Endodermal cell (in vitro differentiated cells): ENCODE results near the gene TTC29. TPM values are rescaled to one million over a fixed set of nuclear protein-coding genes. Genes with fewer than 3 reads are reported as not detected.

ENCODE experiments used
- DNase-seq: peaks from one replicate; pipeline ENCODE4 v3.0.0-alpha.2; 2017
- H3K27ac ChIP-seq: 2 replicates; pipeline ENCODE4 v1.5.1; 2013; ENCODE audit warnings: mild to moderate bottlenecking, low read depth, low read length, moderate library complexity
- H3K27me3 ChIP-seq: 2 replicates; pipeline ENCODE4 v1.6.1; 2013; ENCODE audit warnings: mild to moderate bottlenecking, low read length, moderate library complexity; ENCODE audit not compliant: insufficient read depth, control insufficient read depth, poor library complexity, severe bottlenecking
- H3K36me3 ChIP-seq: 2 replicates; pipeline ENCODE4 v1.7.0; 2013; ENCODE audit warnings: mild to moderate bottlenecking, low read length, moderate library complexity; ENCODE audit not compliant: control insufficient read depth, insufficient read depth
- H3K4me1 ChIP-seq: one replicate; pipeline ENCODE4 v1.7.0; 2013; ENCODE audit warnings: low read length; ENCODE audit not compliant: control insufficient read depth, insufficient read depth
- H3K4me3 ChIP-seq: 2 replicates; pipeline ENCODE4 v1.5.1; 2013; ENCODE audit warnings: mild to moderate bottlenecking, low read length, moderate library complexity
- H3K9ac ChIP-seq: 2 replicates; pipeline ENCODE4 v1.6.1; 2013; ENCODE audit warnings: mild to moderate bottlenecking, low read length, moderate library complexity; ENCODE audit not compliant: poor library complexity, severe bottlenecking; ENCODE audit errors: extremely low read depth
- H3K9me3 ChIP-seq: 2 replicates; pipeline ENCODE4 v1.6.1; 2013; ENCODE audit warnings: mild to moderate bottlenecking, low read length, moderate library complexity; ENCODE audit not compliant: control insufficient read depth
- H3K27ac Mint-ChIP-seq: 2 replicates; pipeline ENCODE4 v1.8.0; 2020; ENCODE audit warnings: mixed read lengths
- H3K27me3 Mint-ChIP-seq: 2 replicates; pipeline ENCODE4 v1.8.0; 2021; ENCODE audit warnings: mild to moderate bottlenecking, mixed read lengths; ENCODE audit not compliant: insufficient read depth
- H3K36me3 Mint-ChIP-seq: 2 replicates; pipeline ENCODE4 v1.8.0; 2020; ENCODE audit warnings: low read depth, mixed read lengths
- H3K4me1 Mint-ChIP-seq: 2 replicates; pipeline ENCODE4 v1.8.0; 2020; ENCODE audit warnings: mixed read lengths
- H3K4me3 Mint-ChIP-seq: 2 replicates; pipeline ENCODE4 v1.8.0; 2020; ENCODE audit warnings: mild to moderate bottlenecking, moderate library complexity, mixed read lengths
- H3K9me3 Mint-ChIP-seq: 2 replicates; pipeline ENCODE4 v1.8.0; 2020; ENCODE audit warnings: mild to moderate bottlenecking, mixed read lengths
- WGBS, 2 experiments: methylation state at CpG; one replicate each; pipeline versions ENCODE4 v1.1.5 to v1.1.7; 2013; ENCODE audit warnings: missing lambda C conversion rate in 2 of 2, mixed read lengths in 1 of 2; ENCODE audit not compliant: insufficient coverage in 1 of 2, insufficient read length in 1 of 2; 5-methylcytosine and 5-hydroxymethylcytosine counted together
- long read RNA-seq, 4 experiments: library from polyadenylated mRNA in 2 of 4; library from RNA in 1 of 4; library from capped mRNA in 1 of 4; stranded (forward) in 3 of 4; unstranded in 1 of 4; transcript quantifications; one replicate each; pipeline ENCODE4 v2.0.0, GENCODE V29; 2020 to 2021; ENCODE audit warnings: inconsistent platforms in 1 of 4
- polyA plus RNA-seq, 2 experiments: library from polyadenylated mRNA; stranded (reverse); fragments of 50-300 nt; gene quantifications; one replicate each; pipeline ENCODE4 v1.2.3, GENCODE V29; 2013
- total RNA-seq, 2 donors: library from RNA; stranded (reverse); fragmentation: NEBNext Ultra II Directional in 1 of 2; extraction: Animal tissue kit (Norgen Biotek cat#: 25700) in 1 of 2; gene quantifications; 2 replicates in 1 of 2; 3 replicates in 1 of 2; pipeline ENCODE4 v1.2.1, GENCODE V29; 2021
- TF ChIP-seq, protein P1 (sequence below): fragments of 200-600 bp; sonication (generic); conservative IDR thresholded peaks from 2 replicates; pipeline ENCODE4 v1.5.0; 2021; ENCODE audit warnings: antibody characterized with exemption, mild to moderate bottlenecking

The TTC29 gene, protein sequence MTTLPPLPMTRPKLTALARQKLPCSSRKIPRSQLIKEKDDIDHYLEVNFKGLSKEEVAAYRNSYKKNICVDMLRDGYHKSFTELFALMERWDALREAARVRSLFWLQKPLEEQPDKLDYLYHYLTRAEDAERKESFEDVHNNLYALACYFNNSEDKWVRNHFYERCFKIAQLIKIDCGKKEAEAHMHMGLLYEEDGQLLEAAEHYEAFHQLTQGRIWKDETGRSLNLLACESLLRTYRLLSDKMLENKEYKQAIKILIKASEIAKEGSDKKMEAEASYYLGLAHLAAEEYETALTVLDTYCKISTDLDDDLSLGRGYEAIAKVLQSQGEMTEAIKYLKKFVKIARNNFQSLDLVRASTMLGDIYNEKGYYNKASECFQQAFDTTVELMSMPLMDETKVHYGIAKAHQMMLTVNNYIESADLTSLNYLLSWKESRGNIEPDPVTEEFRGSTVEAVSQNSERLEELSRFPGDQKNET
- 1 to 10 TPM; 2.7 to 6.5 TPM for total RNA-seq
- polyA plus RNA-seq (2013, experiment 1 of 2) = 5.0 TPM
- polyA plus RNA-seq (2013, experiment 2 of 2) = 4.6 TPM
- long read RNA-seq, experiment 1 = 0 reads
- long read RNA-seq, experiment 2, transcript TTC29-201 (13 exons, 1,785 nt) = major isoform, 6 of 7 reads
- long read RNA-seq, experiment 2, partial matches to known transcripts = 0 of 7 reads
- long read RNA-seq, experiment 2, other reads (novel, unspliced or antisense) = 1 of 7 reads
- long read RNA-seq, experiment 3, transcript TTC29-201 (13 exons, 1,785 nt) = major isoform, 38 of 63 reads
- long read RNA-seq, experiment 3, partial matches to known transcripts = 5 of 63 reads
- long read RNA-seq, experiment 3, other reads (novel, unspliced or antisense) = 17 of 63 reads
- long read RNA-seq, experiment 4, partial matches to known transcripts = 0 of 5 reads
- long read RNA-seq, experiment 4, other reads (novel, unspliced or antisense) = 2 of 5 reads

DNA sequence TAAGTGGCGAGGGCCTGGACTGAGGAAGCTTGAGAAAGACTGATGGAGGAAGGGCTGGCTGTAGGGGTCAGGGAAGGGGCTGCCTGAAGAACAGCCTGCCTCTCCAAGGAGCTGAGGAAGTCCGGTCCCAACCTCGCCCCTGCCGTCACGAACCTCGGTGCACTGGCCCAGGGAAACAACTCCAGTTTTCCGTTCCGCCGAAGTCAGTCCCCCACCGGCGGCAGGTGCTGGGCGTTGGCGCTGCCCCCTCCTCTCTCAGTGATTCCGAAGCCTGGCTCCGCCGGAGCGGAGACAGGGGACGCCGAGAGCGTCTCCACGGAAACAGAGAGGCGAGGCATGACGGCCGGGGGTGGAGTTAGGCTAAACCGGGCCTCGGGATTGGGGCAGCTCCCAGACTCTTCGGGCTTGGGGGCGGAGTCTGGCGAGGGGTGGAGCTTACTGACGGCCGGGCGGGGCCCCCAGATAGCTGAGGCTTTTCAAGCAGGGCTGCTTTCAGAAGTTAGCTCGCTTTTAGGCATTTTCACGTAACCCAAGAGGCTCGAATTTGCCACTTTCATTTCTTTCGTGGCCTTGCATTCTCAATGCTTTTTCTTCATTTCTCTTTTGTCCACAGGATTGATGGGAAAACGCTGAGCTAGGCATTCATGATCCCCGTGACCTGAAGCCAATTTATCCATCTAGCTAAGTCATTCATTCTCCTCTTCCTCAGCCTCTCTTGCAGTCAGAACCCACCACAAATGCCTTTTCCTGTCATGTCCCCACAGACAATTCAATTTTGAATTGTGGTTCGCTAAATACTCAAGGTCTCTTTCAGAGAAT, at the start of gene TTC29:
Gene TTC29, minus strand, starts transcription at position 309 of the 819 bp plus-strand sequence. CDS start 5,969 bp downstream, outside the sequence.
- peak; percentile 98 for DNase-seq
- Histone ChIP-seq H3K27me3 (peaks cover 7% of the 10 kb centered on the region), H3K9me3 (no peaks in the 10 kb centered on the region), H3K9ac (no peak within 1 kb of the TSS), H3K4me3 (peak within 1 kb of the TSS; percentile 84), H3K36me3 (no peaks in the 10 kb centered on the region), H3K4me1 (no peaks in the 10 kb centered on the region), H3K27ac (no peak within 1 kb of the TSS)
- Mint-ChIP-seq H3K27ac (peak within 1 kb of the TSS; percentile 55), H3K36me3 (no peaks in the 10 kb centered on the region), H3K27me3 (peaks cover 17% of the 10 kb centered on the region), H3K4me3 (peak within 1 kb of the TSS; percentile 73), H3K4me1 (peaks cover 45% of the 10 kb centered on the region), H3K9me3 (no peaks in the 10 kb centered on the region)
- TF ChIP-seq, protein P1, sequence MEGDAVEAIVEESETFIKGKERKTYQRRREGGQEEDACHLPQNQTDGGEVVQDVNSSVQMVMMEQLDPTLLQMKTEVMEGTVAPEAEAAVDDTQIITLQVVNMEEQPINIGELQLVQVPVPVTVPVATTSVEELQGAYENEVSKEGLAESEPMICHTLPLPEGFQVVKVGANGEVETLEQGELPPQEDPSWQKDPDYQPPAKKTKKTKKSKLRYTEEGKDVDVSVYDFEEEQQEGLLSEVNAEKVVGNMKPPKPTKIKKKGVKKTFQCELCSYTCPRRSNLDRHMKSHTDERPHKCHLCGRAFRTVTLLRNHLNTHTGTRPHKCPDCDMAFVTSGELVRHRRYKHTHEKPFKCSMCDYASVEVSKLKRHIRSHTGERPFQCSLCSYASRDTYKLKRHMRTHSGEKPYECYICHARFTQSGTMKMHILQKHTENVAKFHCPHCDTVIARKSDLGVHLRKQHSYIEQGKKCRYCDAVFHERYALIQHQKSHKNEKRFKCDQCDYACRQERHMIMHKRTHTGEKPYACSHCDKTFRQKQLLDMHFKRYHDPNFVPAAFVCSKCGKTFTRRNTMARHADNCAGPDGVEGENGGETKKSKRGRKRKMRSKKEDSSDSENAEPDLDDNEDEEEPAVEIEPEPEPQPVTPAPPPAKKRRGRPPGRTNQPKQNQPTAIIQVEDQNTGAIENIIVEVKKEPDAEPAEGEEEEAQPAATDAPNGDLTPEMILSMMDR = no peak
- WGBS, 2 experiments = 5% methylated on average over 28 to 39 of the region's 39 CpGs

DNA sequence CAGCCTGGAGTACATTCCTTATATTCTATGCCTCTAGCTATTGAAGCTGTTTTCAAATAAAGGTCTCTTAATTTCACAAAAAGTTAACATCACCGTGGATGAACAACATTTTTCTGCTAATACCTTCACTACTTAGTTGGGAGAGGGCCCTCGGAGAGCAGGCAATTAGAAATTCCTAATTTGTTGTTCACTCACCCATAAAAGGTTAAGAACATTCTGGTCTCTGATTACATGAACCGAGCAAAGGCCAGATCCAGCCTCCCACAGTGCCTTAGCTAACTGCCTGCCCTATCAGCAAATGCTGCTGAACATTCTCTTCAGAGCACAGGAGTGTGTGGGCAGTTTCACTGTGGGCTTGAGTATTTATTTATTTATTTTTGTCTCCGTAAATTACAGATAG, 36.0 kb upstream of the TTC29 start:
- no peak overlapping the region for H3K4me3 Mint-ChIP-seq
- Histone ChIP-seq H3K9ac (no peak overlapping the region), H3K27ac (no peak overlapping the region), H3K27me3 (no peaks in the 10 kb centered on the region), H3K4me1 (peaks cover 3% of the 10 kb centered on the region), H3K9me3 (no peaks in the 10 kb centered on the region), H3K4me3 (peak overlapping the region; percentile 33), H3K36me3 (no peaks in the 10 kb centered on the region)
- TF ChIP-seq, protein P1 = no peak
- H3K4me1 Mint-ChIP-seq = peaks cover 10% of the 10 kb centered on the region
- H3K27me3 Mint-ChIP-seq = no peaks in the 10 kb centered on the region
- peaks cover 2% of the 10 kb centered on the region for H3K9me3 Mint-ChIP-seq
- 68 to 83% methylated on average over 4 of the region's 4 CpGs for WGBS, 2 experiments
- DNase-seq = no peak
- H3K27ac Mint-ChIP-seq = no peak overlapping the region
- H3K36me3 Mint-ChIP-seq = no peaks in the 10 kb centered on the region

DNA sequence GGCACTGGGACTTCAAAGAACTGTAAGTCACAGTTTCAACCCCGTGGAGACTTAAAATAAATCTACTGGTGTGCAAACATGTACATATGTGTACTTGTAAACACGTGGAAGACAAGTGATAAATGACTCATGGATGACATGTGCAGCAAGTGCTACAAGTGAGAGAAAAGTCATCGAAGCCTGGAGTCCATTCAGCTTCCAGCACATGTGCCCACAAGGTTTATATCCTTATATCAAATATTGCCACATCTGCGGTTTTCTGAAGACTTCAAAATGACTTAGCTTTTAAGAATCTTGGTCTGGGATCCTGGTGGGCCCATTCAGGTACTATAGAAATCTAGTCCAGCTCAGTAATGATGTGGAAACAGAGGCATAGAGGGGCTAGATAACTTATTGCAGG, 33.0 kb upstream of the TTC29 start:
- Histone ChIP-seq H3K27me3 (no peaks in the 10 kb centered on the region), H3K27ac (no peak overlapping the region), H3K4me1 (peaks cover 3% of the 10 kb centered on the region), H3K9ac (no peak overlapping the region), H3K36me3 (no peaks in the 10 kb centered on the region), H3K9me3 (no peaks in the 10 kb centered on the region), H3K4me3 (no peak overlapping the region)
- no peak for DNase-seq
- TF ChIP-seq, protein P1 = no peak
- no peak overlapping the region for H3K27ac Mint-ChIP-seq
- no peaks in the 10 kb centered on the region for H3K9me3 Mint-ChIP-seq
- 84 to 91% methylated on average over 4 of the region's 4 CpGs for WGBS, 2 experiments
- H3K27me3 Mint-ChIP-seq = no peaks in the 10 kb centered on the region
- H3K4me1 Mint-ChIP-seq = peaks cover 22% of the 10 kb centered on the region
- no peaks in the 10 kb centered on the region for H3K36me3 Mint-ChIP-seq
- H3K4me3 Mint-ChIP-seq = no peak overlapping the region
